Lower leg skin (tissue), 4 donors: ENCODE measurements around the gene STK25. TPM values are rescaled to one million over a fixed set of nuclear protein-coding genes. Genes with fewer than 3 reads are reported as not detected.

ENCODE experiments used
- DNase-seq, 2 donors: peaks; one replicate each; pipeline ENCODE4 v3.0.0-alpha.2; 2019; ENCODE audit warnings: low spot score in 2 of 2
- H3K4me3 ChIP-seq: fragments of 200-600 bp; sonication (generic); 2 replicates; pipeline ENCODE4 v1.5.1; 2017; ENCODE audit warnings: mild to moderate bottlenecking, low read depth; ENCODE audit not compliant: poor library complexity, severe bottlenecking
- CTCF ChIP-seq, 3 donors: fragments of 450-650 bp; IDR thresholded peaks; one replicate each; pipeline ENCODE4 v1.5.1; 2016; ENCODE audit warnings: antibody characterized with exemption in 3 of 3, mild to moderate bottlenecking in 3 of 3, moderate library complexity in 2 of 3
- POLR2A ChIP-seq, 2 donors: fragments of 450-650 bp; IDR thresholded peaks; one replicate each; pipeline ENCODE4 v1.6.1; 2016 to 2017; ENCODE audit warnings: antibody characterized with exemption in 2 of 2, mild to moderate bottlenecking in 1 of 2, moderate library complexity in 1 of 2
- WGBS, 2 donors: methylation state at CpG; one replicate each; pipeline ENCODE4 v1.1.5; 2018; 5-methylcytosine and 5-hydroxymethylcytosine counted together
- intact Hi-C: fragments of 100-400 bp; cut with DNase I; formaldehyde crosslinking; loops from one replicate; pipeline ENCODE4 v1.15.0; 2023; ENCODE audit warnings: low total_unique reads
- total RNA-seq, 4 donors: library from RNA; depleted of rRNA; stranded (reverse); fragments of >200 nt; gene quantifications; one replicate each; pipeline ENCODE4 v1.1.0, GENCODE V29; 2016

STK25 gene
- total RNA-seq, 4 donors from 2014 or later = 137 to 315 (median 188) TPM

GRCh38 chr2:241541564-241542277 is 33.3 kb upstream of the STK25 start:
- intact Hi-C loops = no loop called here
- no peak for TF ChIP-seq POLR2A (IDR thresholded peaks at IDR 0.05)
- TF ChIP-seq CTCF (IDR thresholded peaks at IDR 0.05) = no peak
- DNase-seq = no peak
- H3K4me3 ChIP-seq = no peak overlapping the region
- 16 to 32% methylated on average over 26 to 53 of the region's 62 CpGs for WGBS, 2 donors

DNA sequence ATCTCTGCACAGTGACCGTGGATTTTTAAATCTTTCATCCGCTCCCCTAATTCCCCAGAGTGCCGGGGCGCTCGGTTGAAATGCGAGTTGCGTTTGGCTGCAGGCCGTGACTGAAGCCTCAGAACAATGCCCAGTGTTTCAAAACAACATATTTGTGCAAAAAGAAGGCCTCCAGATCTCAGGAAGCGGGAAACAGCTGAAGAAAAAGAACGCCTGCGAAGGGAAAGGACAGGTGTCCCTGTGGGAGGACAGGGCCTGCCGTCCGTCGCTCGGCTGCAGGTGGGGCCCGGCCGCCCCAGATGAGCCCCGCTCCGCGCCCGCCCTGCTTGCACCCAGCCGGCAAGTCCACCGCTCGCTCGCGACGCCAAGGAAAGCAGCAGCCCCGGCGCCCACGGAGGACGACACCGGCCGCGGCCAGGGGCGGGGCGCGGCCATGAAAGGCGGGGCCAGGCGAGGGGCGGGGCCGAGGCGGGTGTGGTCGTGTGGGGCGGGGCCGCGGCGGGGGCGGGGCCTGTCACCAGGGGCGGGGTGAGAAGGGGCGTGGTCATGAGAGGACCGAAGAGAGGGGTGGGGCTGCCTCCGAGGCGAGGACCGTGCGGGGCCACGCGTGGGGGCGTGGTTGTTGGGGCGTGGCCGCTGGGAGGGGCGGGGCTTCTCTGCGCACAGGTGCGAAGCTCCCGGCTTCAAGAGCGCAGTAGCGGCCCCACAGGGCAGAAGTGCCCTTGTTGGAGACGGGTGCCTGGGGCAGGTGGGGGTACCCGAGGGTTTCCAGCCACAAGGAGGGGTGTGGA is 32.6 kb upstream of the STK25 start:
- no peak overlapping the region for H3K4me3 ChIP-seq
- WGBS, 2 donors = 3 to 4% methylated on average over 39 to 55 of the region's 68 CpGs
- intact Hi-C loops = no loop called here
- DNase-seq = no peak
- TF ChIP-seq POLR2A (IDR thresholded peaks at IDR 0.05) (no peak), CTCF (IDR thresholded peaks at IDR 0.05) (no peak)

- no peak for DNase-seq
- intact Hi-C loops = no loop called here
- WGBS, 2 donors = 22 to 28% methylated on average over 10 of the region's 10 CpGs
- TF ChIP-seq CTCF (IDR thresholded peaks at IDR 0.05) (no peak), POLR2A (IDR thresholded peaks at IDR 0.05) (no peak)
- H3K4me3 ChIP-seq = no peak overlapping the region
Measured at GRCh38 chr2:241540401-241540770, 32.0 kb upstream of the STK25 start.

DNA sequence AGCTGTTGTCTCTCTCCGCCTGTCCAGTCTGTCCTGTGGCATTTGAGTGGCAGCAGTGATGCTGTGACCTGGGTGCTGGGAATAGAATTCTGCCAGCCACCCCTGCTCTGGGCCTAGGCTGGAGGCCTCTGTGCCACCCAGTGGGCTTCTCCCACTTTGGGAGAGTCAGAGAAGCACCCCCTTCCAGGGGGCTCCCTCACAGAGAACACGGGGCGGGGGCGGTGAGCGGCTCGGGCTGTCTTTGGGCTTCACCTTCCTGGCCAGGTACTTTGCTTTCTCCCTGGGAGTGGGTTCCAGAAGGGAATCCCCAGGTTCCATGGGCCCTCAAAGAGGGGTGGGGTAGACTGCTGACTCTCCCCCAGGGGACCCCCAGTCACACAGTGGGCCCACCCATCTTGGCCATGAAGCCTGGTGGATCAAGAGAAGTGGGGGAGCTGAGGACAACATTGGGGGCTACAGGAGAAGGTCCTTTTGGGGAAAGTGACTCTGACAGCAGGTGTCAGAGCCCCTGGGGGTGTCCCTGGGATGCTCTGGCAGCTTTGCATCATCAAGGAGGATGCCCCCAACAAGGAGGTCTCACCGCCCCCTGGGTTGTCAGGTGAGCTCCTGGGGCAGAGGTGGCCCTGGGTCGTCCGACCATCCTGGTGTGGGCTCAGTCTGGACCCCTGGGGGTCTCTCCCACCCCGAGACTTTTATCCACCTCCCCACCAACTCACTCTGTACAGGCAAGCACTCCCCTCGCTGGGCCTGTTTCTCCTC is 31.4 kb upstream of the STK25 start:
- no peak for DNase-seq
- 96 to 98% methylated on average over 11 of the region's 11 CpGs for WGBS, 2 donors
- no peak overlapping the region for H3K4me3 ChIP-seq
- TF ChIP-seq POLR2A (IDR thresholded peaks at IDR 0.05) (no peak), CTCF (IDR thresholded peaks at IDR 0.05) (no peak)
- intact Hi-C loops = no loop called here

DNA sequence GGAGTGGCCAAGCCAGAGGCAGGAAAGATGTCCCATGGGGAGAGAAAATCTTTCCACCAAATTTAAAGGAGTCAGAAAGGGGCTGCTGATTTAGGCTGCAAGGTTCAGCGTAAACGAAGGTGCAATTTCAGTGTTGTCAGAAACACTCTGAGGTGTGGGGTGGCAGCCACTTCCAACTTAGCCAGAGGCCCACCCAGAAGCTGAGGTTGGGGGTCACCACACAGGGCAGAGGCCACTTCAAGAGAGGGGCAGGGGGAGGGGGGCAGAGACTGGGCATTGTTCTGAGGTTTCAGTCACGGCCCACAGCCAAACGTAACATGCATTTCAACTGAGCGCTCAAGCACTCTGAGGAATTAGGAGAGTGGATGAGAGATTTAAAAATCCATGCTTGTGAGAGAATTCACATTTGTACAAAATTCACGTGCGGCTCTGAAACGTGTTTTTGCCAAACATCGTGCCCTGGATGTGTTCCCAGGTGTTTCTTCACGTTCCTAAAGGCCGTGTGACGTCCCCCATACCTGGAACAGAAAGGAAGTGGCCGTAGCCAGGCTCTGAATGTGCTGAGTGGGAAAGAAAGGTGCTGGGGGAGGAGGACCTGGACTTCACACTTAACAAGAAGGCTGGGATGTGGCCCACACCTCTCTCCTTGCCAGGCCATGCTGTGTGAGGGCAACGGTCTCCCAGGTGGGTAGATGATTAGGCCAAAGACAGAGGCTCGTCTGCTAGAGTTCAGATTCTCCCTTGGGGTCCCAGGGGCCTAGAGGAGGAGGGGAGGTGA is 30.6 kb upstream of the STK25 start:
- WGBS, 2 donors = 85 to 88% methylated on average over 15 of the region's 15 CpGs
- intact Hi-C loops = no loop called here
- no peak for DNase-seq
- no peak overlapping the region for H3K4me3 ChIP-seq
- TF ChIP-seq CTCF (IDR thresholded peaks at IDR 0.05) = no peak
- no peak for TF ChIP-seq POLR2A (IDR thresholded peaks at IDR 0.05)
